SJSA1 (cell line): ENCODE results near the gene CCN5. TPM values are rescaled to one million over a fixed set of nuclear protein-coding genes. Genes with fewer than 3 reads are reported as not detected.
"Not testable (repeated sequence)": the region's sequence is repeated elsewhere in the genome, so short reads cannot be mapped to it uniquely, and the experiment has no call there.

Experiments used
- DNase-seq, 2 experiments: peaks; one replicate each; pipeline ENCODE4 v3.0.0-alpha.2; 2015 to 2020; ENCODE audit warnings: low spot score in 2 of 2, low read depth in 1 of 2
- H3K27ac ChIP-seq: fragments of 250-450 bp; sonication (Bioruptor Pico); 2 replicates; pipeline ENCODE4 v1.5.1; 2020; ENCODE audit warnings: mild to moderate bottlenecking, moderate library complexity
- H3K27me3 ChIP-seq: fragments of 250-450 bp; sonication (Bioruptor Pico); replicated peaks from 2 replicates; pipeline ENCODE4 v1.5.1; 2020; ENCODE audit warnings: mild to moderate bottlenecking, moderate library complexity
- H3K36me3 ChIP-seq: fragments of 250-450 bp; sonication (Bioruptor Pico); 2 replicates; pipeline ENCODE4 v1.5.1; 2020; ENCODE audit warnings: mild to moderate bottlenecking
- H3K4me1 ChIP-seq: fragments of 250-450 bp; sonication (Bioruptor Pico); replicated peaks from 2 replicates; pipeline ENCODE4 v1.6.1; 2021; ENCODE audit warnings: mild to moderate bottlenecking
- H3K4me3 ChIP-seq: fragments of 250-450 bp; sonication (Bioruptor Pico); 2 replicates; pipeline ENCODE4 v1.5.1; 2020; ENCODE audit warnings: mild to moderate bottlenecking
- H3K9me3 ChIP-seq: fragments of 250-450 bp; sonication (Bioruptor Pico); replicated peaks from 2 replicates; pipeline ENCODE4 v1.5.1; 2020; ENCODE audit warnings: mild to moderate bottlenecking
- total RNA-seq: library from RNA; depleted of rRNA; stranded (reverse); fragments of >200 nt; shearing (Covaris generic); gene quantifications from 2 replicates; pipeline ENCODE4 v1.2.3, GENCODE V29; 2014

CCN5 gene
- total RNA-seq, 1 experiment from 2014 or later, result not detected

DNA sequence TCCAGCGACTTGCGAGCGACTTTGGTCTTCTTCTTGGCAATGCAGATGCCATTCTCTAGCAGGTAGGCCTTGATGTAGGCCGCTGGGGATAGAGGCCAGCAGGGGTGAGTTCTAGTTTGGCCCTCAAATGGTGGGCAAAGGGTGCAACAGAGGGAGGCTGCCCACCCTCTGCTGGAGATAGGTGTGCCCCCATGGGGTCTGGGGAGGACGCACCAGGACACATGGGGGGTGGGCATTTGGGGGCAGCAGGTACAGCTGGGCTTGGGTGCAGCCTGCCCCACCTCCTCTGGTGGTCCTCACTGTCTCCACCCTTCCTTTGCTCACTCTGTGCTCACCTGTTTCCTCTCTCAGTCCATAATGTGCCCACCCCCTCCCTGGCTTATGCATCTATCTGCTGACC, 41.8 kb downstream of the CCN5 start:
- H3K9me3 ChIP-seq, result no peaks in the 10 kb centered on the region
- no peak for DNase-seq
- H3K36me3 ChIP-seq, result no peaks in the 10 kb centered on the region
- no peak overlapping the region for H3K4me3 ChIP-seq
- no peak overlapping the region for H3K27ac ChIP-seq
- H3K27me3 ChIP-seq, result peaks cover 27% of the 10 kb centered on the region
- H3K4me1 ChIP-seq, result no peaks in the 10 kb centered on the region

- no peak overlapping the region for H3K4me3 ChIP-seq
- H3K27ac ChIP-seq, result no peak overlapping the region
- H3K36me3 ChIP-seq, result no peaks in the 10 kb centered on the region
- DNase-seq, result no peak
- no peaks in the 10 kb centered on the region for H3K9me3 ChIP-seq
- H3K4me1 ChIP-seq, result no peaks in the 10 kb centered on the region
- peaks cover 12% of the 10 kb centered on the region for H3K27me3 ChIP-seq
Measured at GRCh38 chr20:44758247-44759101, 43.3 kb downstream of the CCN5 start.

GRCh38 chr20:44759595-44759994, 44.4 kb downstream of the CCN5 start:
- H3K4me1 ChIP-seq, result no peaks in the 10 kb centered on the region
- no peaks in the 10 kb centered on the region for H3K9me3 ChIP-seq
- H3K27me3 ChIP-seq, result peaks cover 16% of the 10 kb centered on the region
- H3K27ac ChIP-seq, result no peak overlapping the region
- no peak overlapping the region for H3K4me3 ChIP-seq
- H3K36me3 ChIP-seq, result no peaks in the 10 kb centered on the region
- no peak for DNase-seq

- Histone ChIP-seq H3K27me3 (peaks cover 28% of the 10 kb centered on the region), H3K9me3 (no peaks in the 10 kb centered on the region), H3K4me1 (no peaks in the 10 kb centered on the region), H3K27ac (no peak overlapping the region), H3K36me3 (no peaks in the 10 kb centered on the region), H3K4me3 (no peak overlapping the region)
- no peak for DNase-seq
Measured at GRCh38 chr20:44761423-44761822, 46.3 kb downstream of the CCN5 start.

- Histone ChIP-seq H3K9me3 (no peaks in the 10 kb centered on the region), H3K27ac (no peak overlapping the region), H3K4me3 (no peak overlapping the region), H3K4me1 (no peaks in the 10 kb centered on the region), H3K27me3 (peaks cover 31% of the 10 kb centered on the region), H3K36me3 (no peaks in the 10 kb centered on the region)
- DNase-seq, result no peak
Measured at GRCh38 chr20:44762466-44763140, 47.4 kb downstream of the CCN5 start.

GRCh38 chr20:44763798-44764197, 48.6 kb downstream of the CCN5 start:
- H3K4me1 ChIP-seq, H3K4me3 ChIP-seq, DNase-seq, H3K9me3 ChIP-seq, H3K27ac ChIP-seq, H3K36me3 ChIP-seq: not testable (repeated sequence)
- peaks cover 34% of the 10 kb centered on the region for H3K27me3 ChIP-seq

- no peak for DNase-seq
- Histone ChIP-seq H3K27ac (no peak overlapping the region), H3K27me3 (peaks cover 43% of the 10 kb centered on the region), H3K9me3 (no peaks in the 10 kb centered on the region), H3K4me3 (no peak overlapping the region), H3K4me1 (no peaks in the 10 kb centered on the region), H3K36me3 (no peaks in the 10 kb centered on the region)
Measured at GRCh38 chr20:44765091-44765490, 49.9 kb downstream of the CCN5 start.

DNA sequence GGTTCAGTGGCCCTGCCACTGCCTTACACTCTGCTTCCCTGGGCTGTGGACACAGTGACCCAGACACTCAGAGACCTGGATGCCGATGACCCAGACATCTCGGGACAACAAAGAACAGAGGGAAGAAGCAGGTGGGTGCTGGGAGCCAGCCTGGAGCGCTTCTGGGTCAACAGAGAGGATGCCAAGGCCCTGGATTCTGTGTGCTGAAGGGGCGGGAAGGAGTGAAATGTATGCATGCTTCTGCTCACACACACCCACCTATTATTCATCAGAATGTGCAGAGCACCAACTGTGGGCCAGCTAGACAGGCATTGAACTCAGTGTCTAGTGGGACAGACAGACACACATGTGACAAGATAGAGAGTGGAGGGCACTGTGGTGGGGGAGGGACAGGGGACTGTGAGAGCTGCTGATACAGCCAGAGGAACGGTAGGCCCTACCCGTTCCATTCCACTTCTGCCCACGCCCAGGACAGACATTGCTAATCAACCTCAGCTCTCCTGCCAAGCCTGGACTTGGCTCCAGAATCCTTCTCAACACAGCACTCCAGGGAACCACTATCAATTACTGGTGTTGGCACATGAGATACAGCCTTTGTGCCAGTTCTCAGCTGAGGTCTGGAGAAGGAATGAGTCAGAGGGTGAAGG, 50.7 kb downstream of the CCN5 start:
- DNase-seq, result no peak
- no peak overlapping the region for H3K4me3 ChIP-seq
- H3K27me3 ChIP-seq, result peaks cover 42% of the 10 kb centered on the region

GRCh38 chr20:44768256-44768655, 53.1 kb downstream of the CCN5 start:
- H3K27ac ChIP-seq, result no peak overlapping the region
- H3K27me3 ChIP-seq, result peaks cover 55% of the 10 kb centered on the region
- H3K36me3 ChIP-seq, result no peaks in the 10 kb centered on the region
- no peak overlapping the region for H3K4me3 ChIP-seq
- no peaks in the 10 kb centered on the region for H3K4me1 ChIP-seq
- H3K9me3 ChIP-seq, result no peaks in the 10 kb centered on the region
- no peak for DNase-seq

More for the DNA sequence above, 50.7 kb downstream of the CCN5 start:
- H3K36me3 ChIP-seq, result no peaks in the 10 kb centered on the region
- H3K4me1 ChIP-seq, result no peaks in the 10 kb centered on the region
- no peak overlapping the region for H3K27ac ChIP-seq
- no peaks in the 10 kb centered on the region for H3K9me3 ChIP-seq

- no peak overlapping the region for H3K4me3 ChIP-seq
- no peaks in the 10 kb centered on the region for H3K9me3 ChIP-seq
- H3K36me3 ChIP-seq, result no peaks in the 10 kb centered on the region
- H3K27me3 ChIP-seq, result peaks cover 55% of the 10 kb centered on the region
- no peak for DNase-seq
- no peak overlapping the region for H3K27ac ChIP-seq
- no peaks in the 10 kb centered on the region for H3K4me1 ChIP-seq
Measured at GRCh38 chr20:44768854-44769480, 53.8 kb downstream of the CCN5 start.

DNA sequence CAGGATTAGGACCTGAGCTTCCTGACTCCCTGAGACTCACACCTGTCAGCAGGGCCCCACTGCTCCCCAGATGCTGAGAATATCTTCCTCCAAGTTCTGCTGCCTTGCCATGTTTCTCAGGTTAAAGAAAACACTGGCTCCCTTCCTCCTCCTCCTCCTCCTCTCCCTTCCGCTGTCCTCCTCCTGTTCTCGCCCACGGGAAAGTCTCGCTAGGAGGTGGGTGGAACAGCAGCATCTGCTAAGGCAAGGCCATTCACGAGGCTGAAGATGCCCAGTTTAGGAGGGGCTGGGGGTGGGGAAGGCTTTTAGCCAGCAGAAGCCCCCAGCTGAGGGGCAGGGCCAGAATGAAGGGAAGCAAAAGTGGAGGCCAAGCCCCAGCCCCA, 54.3 kb downstream of the CCN5 start:
- Histone ChIP-seq H3K27ac (no peak overlapping the region), H3K4me1 (no peaks in the 10 kb centered on the region), H3K4me3 (no peak overlapping the region), H3K36me3 (no peaks in the 10 kb centered on the region), H3K27me3 (peaks cover 51% of the 10 kb centered on the region), H3K9me3 (no peaks in the 10 kb centered on the region)
- DNase-seq, result no peak

DNA sequence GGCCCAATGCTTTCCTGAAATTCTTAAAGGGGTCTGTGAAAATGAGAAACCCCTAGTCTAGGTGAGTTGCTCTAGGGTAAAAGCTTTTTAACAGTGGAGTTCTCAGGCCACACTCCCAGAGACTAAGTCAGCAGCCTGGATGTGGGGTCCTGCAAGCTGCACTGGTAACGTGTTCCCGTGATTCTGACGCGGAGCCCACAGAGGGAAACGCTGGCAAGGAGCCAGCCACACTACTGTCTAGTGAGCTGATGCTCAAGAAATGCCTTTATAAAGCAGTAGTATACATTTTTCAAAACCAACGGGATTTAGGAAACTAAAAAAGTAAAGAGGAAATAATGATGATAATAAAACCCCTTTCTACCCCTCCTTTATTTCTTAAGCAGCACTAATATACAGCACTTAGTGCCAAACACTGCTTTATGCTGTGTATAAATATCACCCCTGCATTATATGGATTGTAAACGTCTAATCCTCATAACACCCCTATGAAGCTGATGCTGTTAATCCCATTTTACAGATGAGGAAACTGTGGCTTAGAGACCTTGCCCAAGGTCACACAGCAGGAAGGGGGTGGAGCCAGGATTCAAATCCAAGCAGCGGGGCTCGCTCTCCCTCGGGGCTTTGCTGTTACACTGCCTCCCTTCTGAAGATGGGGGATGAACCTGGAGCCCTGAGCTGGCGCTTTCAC, 55.5 kb downstream of the CCN5 start:
- H3K4me1 ChIP-seq, result no peaks in the 10 kb centered on the region
- DNase-seq, result no peak
- H3K36me3 ChIP-seq, result no peaks in the 10 kb centered on the region
- no peaks in the 10 kb centered on the region for H3K9me3 ChIP-seq
- H3K27me3 ChIP-seq, result peaks cover 45% of the 10 kb centered on the region
- no peak overlapping the region for H3K27ac ChIP-seq
- H3K4me3 ChIP-seq, result no peak overlapping the region

- H3K27me3 ChIP-seq, result peaks cover 40% of the 10 kb centered on the region
- no peaks in the 10 kb centered on the region for H3K9me3 ChIP-seq
- no peak for DNase-seq
- H3K4me1 ChIP-seq, result no peaks in the 10 kb centered on the region
- no peaks in the 10 kb centered on the region for H3K36me3 ChIP-seq
- H3K4me3 ChIP-seq, result no peak overlapping the region
- no peak overlapping the region for H3K27ac ChIP-seq
Measured at GRCh38 chr20:44771172-44771535, 56.0 kb downstream of the CCN5 start.
